HG03520 (cell line): ENCODE measurements around the gene STIL.

Experiments used
- ATAC-seq: cut with Tn5 transposase; IDR thresholded peaks from one replicate; pipeline ENCODE4 v1.9.1; 2021; ENCODE audit warnings: mild to moderate bottlenecking, moderate library complexity; ENCODE audit not compliant: unreplicated experiment

STIL gene

DNA sequence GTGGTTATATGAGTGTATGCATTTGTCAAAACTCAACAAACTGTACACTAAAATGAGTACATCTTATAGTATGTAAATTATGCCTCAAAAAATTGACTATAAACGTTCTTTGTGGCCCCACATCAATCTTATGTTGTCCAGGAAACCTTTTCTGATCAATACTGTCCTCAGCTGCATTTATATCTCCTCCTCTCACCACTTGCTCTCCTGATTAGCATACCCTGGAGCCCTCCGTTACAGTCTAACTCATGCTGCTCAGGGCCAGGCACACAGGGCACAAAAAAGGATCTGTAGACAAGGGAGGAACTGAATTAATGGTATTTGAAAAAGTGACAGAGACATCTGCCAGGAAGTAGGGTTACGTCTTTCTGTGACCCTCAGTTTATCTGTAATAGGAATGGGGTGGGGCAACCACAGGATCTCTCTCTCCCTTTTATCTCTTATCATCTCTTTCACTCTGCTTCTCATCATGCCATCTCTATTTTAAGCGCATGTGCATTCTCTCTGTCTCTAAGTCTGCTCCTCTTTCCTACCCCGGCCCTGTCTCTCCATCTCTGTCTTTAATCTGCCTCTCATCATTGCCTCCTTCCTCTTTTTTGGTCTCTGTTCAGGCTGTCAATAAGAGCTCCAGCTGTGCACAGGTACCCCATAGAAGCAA lies 74.9 kb downstream of the STIL start:
- ATAC-seq, result no peak

DNA sequence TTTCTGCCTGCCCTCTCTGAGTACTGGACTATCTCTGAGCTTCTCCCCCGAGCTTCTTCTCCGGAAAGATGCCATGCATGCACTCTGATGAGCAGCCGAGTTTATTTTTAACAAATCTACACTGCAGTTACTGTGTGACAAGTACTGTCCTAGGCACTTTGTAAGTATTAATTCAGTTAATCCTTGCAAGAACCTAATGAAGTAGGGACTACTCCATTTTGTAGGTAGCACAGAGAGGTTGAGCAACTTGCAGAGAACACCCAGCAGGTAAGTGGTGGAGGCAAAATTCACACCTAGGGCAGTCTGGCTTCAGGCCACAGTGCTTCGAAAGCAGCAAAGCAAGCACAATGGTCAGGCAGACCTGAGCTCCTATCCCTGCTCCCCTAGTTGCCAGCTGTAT lies 78.1 kb downstream of the STIL start:
- no peak for ATAC-seq

DNA sequence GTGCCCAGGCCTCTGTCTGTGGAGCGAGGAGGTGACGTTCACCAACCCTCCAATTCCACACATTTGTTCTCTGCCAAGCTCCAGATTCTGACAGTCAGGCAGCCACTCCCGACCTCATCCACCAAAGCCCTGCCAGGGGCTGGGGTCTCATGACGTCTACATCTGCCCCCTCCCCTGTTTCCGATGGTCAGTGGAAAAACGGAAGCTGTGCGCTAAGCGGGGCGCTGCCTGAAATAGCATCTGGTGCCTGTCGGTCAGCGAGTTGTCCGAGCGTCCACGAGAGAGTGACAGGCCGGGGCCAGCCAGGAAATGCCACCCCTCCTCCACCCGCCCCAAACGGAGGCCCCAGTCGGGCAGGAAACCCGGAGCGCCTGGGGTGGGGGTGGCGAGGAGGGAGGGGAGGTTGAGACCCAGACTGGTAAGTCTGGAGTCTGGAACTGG lies 78.7 kb downstream of the STIL start:
- ATAC-seq, result no peak

DNA sequence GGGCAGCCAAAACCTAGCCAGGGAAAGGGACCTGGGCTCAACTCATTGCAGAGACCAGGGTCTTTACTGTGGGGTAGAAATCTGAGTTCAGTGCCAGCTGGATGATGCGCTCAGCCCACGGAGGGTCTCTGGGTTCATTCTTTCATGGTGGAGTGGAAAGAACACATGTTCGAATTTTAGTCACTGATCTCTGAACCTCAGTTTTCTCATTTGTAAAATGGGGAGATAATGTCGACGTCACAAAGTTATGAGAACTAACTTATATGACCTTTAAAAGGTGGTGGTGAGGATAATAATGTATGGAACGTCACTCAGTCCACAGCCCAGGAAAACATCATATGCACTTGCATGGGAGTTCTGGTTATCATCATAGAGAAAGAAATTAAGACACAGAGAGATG lies 80.8 kb downstream of the STIL start:
- ATAC-seq, result no peak

DNA sequence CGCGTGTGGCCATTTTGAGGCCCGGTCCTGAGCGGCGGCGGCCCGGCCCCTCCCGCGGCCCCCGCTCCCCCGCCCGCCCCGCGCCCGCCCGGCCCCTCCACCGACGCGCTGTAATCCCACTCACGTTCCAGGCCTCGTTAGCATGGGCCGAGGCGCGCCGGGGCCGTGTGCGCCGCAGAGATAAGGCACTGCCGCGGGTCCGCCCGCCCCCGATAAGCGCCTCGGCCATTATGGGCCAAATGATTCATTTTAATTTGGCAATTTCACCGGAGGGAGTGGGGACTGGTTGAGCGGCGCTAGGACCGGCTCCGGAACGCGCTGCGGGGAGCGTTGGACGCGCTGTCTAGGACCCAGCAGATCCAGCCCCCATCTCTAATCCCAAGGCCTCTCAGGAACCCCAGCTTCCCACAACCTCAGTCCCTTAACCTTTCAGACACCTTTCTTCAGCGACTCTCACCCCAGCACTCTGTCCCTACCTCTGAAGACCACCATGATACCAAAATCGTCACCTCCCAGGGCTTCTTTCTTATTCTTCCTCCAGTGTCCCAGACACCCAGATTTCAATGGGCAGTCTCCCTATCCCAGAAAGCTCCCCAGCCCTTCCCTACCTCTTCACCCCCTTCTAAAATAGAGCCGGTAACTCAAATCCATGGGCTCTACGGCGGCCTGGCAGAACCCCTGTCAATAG lies 81.6 kb downstream of the STIL start, which contains the start of gene TAL1:
TAL1 (minus strand) TSS at position 39 of the 688 bp plus-strand sequence. CDS start 6,337 bp downstream, outside the sequence.
- ATAC-seq, result no peak

DNA sequence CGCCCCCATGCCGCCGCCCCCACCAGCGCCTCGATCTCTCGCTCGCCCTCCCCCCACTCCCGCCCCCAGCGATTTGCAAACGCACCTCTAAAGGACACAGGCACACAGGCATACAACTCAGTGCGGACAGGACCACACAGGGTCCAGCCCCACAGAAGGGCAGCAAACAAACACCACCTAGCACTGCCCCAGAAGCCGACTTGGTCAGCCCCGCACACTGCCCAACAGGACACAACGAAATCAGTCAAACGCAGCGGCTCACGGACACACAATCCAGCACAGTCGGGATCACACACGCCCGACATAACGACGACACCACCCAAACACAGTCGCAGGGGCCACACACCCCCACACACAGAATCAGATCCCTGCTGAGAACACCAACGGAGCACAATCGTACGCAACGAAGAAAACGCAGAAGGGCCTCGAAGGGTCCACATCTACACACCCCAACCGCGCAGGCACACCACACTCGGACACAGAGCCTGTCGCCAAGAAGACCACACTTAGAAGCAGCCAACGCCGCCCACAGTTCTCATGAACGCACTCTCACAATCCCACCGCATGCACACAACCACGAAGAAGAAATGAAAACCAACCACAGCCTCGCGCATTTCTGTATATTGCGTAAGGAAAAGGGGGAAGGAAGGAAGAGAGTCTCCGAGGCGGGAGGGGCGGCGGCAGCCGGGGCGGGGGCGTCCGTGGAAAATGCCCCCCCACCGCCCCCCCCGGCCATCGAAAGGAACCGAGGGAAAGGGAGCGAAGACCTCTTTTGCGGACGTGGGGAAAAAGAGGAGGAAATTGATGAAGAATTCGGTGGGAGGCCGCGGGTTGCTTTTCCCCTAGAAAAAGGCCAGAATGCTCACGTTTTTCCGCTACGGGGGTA lies 82.4 kb downstream of the STIL start:
- no peak for ATAC-seq

DNA sequence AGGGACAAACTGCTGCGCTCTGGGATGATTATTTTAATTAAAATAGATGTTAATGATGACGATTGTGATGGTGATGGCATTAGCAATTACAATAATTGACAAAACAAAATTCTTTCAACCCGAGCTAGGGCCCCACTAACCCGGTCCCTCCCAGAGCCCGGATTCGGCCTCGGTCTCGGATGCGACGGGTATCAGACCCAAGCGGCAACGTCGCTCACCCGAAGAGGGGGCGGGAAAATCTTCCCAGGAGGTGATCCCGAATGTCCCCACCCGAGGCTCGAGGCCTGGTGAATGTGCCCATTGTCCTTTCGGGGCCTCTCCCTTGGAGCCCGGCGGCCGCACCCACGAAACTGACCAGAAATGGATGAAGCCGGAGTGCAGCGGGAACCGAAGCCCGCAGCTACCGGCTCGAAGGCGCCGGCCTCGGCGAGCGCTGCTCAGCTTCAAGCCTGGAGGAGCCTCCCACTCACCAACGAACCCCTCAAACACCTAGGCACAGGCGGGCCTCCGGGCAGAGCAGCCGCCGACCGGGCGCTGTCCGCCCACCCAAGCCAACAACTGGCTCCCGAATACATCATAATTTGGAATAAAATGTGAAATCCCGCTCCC lies 83.2 kb downstream of the STIL start:
- ATAC-seq, result no peak

DNA sequence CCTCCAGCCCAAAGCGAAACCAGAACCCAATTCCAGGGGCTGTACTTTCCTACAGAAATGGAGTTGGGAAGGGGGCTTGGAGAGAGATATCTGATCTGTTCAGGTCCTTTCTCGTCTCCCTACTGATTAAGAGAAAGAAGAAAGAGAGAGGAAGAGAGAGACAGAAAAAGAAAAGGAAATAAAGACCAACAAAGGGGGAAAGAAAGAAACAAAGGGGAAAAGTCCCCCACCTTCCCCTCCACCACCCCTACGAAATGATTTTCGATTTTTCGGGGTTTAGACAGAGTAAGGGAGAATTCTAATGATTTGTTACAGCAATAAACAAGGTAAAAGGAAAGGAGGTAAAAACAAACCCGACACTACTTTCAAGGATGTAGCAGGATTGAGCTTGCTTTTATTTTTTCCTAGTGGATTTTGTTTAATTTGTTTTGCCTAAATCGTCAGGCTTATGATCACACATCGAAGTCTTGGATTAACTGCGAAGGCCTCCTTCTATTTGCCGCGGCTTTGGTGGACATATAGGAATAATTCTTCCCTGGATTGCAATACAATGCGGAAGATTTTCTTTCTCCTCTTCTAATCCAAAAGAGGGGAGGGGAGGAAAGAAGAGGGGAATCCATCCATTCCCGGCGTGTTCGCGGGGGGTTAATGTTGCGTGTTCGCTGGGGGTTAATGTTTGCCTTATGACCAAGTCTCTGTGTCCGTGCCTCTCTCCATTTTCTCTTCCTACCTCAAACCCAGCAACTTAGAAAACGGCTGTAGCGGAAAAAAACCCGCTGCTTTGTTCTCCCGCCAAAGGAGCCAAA lies 83.9 kb downstream of the STIL start:
- no peak for ATAC-seq

DNA sequence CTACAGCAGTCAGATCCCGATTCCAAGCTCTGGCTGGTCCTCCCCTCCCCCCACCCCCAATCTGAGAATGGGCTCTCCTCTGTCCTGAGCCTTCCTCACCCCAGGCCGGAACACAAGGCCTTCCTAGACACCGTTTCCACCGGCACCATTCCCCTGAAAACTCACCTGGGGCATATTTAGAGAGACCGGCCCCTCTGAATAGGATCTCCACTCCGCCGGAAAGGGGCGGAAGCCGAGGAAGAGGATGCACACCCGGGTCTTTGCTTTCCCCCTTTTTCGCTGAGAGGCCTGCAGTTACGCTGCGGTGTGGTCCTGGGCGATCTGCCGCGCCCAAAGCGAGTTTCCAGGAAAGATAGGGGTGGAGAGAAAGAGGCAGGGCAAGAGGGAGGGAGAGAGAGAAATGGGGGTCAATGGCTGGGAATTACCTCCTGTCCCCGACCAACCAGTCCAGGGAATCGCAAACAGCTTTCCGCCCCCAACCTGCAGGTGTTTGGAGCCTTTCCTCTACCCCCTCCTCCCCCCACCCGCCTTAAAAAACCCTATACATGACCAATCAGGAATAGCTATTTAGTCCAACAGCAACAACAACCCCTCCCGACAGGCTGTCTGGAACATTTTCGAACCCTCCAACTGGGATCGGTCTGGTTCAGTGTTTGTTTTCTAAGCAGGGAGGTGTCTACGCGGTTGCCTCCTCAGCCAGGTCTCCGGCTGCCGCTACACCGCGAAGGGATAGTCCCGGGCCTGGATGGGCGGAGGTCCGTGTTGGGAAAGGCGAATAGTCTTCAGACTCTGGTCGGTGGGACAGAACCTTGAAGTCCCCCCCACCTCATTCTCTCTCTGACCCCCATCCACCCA lies 84.7 kb downstream of the STIL start:
- no peak for ATAC-seq

DNA sequence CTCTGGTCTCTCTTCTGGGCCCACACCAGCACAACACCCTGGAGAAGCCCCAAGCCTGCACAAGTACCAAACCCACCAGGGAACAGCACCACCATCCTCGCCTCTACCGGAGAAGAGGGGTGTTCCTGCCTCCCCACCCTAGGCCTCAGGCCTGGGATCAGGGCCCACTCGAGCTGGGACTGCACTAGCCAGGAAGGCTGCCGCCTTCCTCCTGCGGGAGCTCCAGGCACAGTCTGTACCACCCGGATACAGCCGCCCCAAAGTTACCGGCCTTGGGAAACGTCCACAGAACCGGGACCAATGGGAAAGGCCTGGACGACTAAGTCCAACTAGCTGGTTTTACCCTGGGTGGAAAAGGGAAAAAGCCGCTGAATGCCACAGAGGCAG lies 85.3 kb downstream of the STIL start:
- no peak for ATAC-seq

DNA sequence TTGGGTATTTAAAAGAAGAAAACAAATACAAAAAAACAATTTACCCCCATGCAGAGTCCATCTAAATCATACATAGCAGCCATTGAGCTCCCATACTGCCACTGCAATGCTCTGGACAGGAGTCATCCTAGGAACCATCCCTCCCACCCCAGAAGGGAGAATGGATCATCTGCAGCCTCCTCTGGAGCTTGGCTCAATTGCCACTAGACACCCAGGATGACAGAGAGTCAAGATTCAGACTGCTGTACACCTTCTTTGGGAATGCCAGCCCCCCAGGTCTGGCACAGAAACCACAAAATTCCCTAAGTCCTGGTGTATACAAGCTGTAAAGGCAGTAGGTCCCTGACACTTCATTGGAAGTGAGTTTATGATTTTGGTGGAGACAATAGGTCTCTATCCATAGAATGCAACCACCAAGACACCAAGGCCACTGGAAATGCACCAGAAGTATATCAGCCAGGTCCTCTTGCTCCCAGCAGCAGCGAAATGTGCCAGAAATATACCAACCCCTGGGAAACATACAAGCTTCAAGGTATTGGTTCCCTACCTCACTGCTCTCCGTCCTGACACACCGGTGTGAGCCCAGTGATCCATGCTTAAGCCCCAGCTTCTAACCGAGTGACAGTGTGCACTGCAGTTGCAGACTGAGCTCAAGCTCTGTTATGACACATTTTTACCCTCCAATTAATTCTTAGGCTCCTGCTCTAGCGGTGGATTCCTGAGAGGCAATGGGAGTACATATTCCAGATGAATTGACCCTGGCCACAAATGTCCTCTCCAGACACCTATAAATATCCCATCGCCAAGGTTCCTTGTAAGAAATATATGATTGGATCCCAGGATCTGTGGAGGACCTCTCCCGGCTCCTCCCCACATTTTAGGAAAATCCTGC lies 86.4 kb downstream of the STIL start:
- ATAC-seq, result no peak

DNA sequence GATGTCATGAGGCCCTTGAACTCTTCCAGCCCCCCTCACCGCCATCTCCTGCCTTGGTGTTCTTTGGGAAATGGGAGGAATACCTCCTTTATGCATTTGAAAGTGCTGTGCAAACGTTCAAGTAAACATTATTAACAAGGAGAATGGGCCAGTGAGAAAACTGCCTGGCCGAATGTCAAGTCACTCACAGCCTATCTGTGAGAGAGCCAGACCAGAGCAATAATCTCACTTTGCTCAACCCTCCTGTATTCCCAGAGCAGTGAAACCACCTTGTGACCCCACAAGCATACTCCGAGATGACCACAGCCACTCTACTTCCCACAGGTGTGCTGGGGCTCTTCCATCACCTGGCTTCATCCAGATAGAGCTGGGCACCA lies 87.1 kb downstream of the STIL start:
- ATAC-seq, result no peak

DNA sequence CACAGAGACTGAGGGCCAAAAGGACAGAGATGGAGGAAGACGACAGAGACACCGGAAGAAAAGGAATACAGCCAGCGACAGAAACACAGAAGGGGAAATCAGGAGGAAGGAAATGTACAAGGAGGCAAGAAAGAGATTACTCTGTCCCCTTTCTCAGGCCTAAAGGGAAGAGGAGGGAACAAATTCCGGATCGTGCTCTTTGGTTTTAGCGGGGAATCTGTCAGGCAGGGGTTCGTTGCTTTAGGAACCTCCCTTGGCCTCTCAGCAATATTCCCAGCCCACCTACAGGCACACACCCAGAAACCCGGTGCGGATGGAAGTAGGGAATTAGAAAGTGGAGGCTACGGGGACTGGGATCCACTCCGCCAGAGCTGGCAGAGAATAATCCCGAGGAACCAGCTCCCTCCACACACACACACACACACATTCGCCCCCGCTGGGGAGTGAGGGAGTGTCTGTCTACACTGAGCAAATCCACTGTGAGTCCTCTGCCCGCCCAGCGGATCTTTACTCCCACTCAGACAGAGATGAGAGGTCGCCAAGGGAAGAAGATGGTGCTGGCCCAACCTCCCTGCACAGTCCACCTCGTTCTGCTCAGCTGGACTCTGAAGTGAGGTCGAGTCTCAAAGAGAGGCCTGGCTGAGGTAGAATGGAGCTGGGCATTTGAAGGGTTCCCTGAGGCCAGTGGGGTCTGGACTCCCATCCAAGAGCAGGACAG lies 87.7 kb downstream of the STIL start:
- no peak for ATAC-seq

DNA sequence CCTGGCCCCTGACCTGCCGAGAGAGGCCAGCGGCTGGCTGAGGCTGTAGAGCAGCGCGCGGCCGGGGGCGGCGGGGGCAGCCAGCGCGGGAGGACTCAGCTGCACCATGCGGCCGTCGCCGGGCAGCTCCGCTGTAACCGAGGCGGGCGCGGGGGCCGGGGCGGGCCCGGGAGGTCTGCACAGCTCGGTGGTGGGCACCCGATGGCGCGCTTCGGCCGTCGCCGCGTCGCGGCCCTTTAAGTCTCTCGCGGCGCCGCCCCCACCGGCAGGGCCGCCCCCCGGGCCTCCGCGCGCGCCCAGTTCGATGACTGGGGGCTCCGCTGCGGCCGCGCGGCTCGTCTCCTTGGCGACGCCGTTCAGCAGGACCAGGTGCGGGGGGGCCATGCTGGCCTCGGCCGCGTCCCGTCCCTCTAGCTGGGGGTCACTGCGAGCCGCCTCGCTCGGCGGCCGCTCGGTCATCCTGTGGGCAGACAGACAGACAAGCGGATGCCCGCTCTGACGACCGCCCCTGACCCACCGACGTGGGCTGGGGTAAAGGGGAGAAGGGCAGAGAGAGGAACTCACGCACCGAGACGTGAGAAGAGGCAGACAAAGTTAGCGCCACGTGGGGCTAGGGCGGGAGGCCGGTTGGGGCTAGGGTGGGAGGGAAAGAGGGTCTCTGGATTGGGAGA lies 88.4 kb downstream of the STIL start:
- ATAC-seq, result no peak

DNA sequence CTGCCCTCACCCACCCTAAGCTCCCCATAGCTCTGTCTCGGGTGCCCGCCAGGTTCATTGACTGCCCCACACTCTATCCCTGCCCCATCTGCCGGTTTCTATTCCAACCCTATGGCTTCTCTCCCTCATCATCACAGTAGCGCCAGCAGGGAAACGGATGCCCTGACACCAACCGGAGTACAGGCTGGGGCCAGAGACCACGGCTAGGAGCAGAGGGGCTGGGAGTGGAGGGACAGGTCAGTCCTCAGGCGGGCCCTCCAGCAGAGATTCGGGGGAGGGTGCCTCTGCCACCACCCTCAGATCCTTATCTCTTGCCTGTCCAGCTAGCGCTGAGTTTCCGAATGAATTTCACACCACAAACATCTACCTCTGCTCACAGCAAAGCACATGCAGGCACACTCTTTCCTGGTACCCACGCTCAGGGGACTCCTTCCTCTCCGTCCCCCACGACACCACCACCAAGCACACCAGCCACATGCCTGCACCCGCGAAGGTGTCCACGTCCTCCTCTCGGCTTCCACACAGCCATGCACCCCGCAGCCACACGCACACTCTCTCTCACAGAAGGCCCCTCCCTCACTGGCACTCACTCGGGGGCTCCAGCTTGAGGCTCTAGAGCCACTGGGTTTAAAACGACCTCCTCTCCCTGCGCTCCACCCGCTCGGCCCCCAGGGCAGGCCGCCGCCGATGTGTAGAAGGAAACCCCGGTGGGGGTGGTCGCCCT lies 89.1 kb downstream of the STIL start:
- ATAC-seq, result no peak

DNA sequence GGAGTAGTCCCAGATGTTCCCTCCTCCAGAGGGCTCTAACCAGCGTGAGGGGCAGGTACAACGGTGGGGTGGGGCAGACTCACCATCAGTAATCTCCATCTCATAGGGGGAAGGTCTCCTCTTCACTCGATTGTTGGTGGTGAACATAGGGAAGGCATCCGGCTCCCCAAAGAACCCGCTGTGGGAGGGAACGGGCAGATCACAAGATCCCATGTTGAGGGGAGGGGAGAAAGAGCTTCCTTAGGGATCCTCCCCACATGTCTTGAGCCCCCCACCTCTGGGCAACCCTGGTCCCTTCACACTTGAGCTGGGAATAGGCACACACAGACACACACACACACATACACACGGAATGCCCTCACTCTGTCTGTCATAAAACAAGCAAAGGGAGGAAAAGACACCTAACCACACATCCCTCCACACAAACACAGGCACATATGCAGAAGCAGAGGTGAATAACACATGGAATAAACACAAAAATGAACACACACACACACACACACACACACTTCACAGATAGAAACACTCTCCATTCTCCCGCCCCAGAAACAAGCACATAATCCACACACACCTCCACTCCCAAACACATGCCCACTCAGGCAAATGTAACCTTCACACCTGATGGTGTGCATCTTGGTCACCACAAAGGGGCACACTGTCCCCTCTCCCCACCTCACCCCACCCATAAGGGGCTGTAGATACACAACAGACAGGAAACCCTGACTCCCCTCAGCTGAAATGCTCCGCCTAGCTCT lies 89.8 kb downstream of the STIL start:
- no peak for ATAC-seq
